NCI-H2107 treated with DMSO at 0.1 percent for 48 hours (cell line): Measurements from ENCODE around the gene ATAD3A.
"Not testable (repeated sequence)": the region's sequence is repeated elsewhere in the genome, so short reads cannot be mapped to it uniquely, and the experiment has no call there.

Source experiments
- DNase-seq: peaks from one replicate; lab custom pipeline; 2025; ENCODE audit not compliant: unreplicated experiment; lab: John Stamatoyannopoulos, UW

Gene ATAD3A

DNA sequence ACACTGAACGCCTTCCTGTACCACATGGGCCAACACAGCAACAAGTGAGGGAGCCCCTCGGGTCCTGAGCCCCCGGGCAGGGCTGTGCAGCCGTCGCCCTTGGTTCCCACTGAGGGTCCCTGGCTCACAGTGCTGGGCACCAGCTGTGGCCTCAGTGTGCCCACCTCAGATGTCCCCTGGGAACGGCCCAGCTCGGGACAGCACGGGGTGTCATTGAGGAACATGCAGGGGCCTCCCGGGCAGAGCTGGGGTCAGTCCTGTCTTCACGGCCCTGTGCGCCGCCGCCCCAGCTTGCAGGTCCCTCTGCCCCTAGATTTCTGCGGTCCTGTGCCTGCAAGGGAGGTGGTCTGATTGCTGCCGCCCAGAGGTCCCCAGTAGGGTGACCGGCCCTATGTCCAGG lies 22.7 kb upstream of the ATAD3A start:
- no peak for DNase-seq

DNA sequence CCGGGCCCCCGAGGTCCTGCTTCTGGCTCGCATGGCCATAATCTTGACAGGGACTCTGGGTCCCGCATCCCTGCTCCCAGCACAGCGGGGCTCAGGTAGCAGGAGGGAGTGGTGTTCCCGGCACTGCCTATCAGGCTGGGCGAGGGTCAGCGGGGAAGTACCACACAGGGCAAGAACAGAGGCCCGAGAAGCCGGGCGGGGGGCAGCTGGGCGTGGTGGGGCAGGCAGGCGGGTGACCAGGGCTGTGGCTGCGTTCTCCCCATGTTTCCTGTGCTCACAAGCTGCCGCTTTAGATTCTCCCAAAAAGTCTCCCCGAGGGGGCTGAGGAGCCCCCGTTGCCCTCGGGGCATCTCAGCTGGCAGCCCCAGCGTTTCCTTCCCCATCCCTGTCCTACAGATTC lies 22.1 kb upstream of the ATAD3A start:
- no peak for DNase-seq

DNA sequence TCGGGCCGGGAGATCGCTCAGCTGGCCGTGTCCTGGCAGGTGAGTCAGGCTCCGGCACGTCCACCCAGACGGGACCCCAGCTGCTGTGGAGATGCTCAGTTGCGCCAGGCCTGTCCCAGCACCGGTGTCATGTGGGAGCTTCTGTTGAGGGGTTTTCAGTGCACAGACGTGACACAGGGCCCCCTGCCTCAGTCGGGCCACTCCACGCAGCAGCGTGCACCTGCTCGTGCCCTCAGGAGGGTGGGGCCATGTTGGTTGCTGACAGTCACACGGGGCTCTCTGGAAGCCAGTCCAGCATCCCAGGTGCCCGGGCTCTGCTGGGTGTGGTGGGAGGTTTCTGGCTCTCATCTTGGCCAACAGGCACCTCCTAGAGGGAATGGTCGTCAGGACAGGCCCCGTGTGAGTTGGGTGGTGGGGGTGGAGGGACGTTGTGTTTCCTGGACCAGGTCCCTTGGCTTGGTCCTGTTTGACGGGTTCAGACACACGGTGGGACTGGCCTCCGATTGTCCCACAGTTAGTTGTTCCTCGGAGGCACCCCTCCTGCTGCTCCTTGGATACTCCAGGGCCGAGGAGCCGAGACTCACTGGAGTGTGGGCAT lies 21.2 kb upstream of the ATAD3A start:
- no peak for DNase-seq

DNA sequence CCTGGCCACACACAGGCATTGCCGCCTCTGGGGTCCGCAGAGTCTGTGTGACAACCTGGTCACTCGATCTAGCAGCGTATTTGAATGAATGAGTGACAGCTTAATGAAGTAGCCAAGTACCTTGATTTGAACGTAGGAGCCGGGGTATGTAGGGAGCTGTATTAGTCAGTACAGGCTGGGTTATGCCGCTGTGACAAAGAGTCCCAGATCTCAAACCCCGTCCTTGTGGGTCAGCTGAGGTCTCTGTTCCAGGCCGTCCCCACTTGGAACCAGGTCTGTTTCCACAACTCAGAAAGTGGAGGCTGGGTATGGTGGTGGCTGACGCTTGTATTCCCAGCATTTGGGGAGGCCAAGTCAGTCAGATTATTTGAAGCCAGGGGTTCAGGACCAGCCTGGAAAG lies 20.4 kb upstream of the ATAD3A start:
- no peak for DNase-seq

DNA sequence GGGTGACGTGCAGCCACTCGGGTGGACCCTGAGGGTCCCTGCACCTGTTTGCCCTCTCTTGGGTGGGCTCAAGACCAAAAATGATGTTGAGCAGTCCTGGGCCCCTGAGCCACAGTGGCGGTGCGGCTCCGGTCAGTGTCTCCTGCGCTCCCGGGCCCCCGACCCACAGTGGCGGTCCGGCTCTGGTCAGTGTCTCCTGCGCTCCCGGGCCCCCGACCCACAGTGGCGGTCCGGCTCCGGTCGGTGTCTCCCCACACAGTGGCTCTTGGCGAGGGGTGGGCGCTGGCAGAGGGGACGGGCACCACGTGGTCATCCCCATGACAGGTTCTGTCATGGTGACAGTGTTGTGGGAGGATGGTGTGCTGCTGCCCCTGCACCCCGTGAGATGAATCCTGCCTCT lies 17.7 kb upstream of the ATAD3A start:
- not testable (repeated sequence) for DNase-seq

DNA sequence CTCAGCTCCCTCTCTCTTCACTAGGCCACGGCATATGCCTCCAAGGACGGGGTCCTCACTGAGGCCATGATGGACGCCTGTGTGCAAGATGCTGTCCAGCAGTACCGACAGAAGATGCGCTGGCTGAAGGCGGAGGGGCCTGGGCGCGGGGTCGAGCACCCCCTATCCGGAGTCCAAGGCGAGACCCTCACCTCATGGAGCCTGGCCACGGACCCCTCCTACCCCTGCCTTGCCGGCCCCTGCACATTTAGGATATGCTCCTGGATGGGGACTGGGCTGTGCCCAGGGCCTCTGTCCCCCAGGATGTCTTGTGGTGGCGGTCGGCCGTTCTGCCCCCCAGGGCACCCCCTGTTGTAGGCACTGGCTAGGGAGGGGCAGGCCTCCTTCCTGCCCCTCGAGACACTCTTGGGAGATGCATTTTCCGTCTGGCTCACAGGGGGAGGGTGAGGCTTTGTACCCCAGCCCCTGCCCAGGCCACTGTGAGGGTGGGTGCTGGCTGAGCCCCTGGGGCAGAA lies 16.4 kb upstream of the ATAD3A start:
- DNase-seq: not testable (repeated sequence)

DNA sequence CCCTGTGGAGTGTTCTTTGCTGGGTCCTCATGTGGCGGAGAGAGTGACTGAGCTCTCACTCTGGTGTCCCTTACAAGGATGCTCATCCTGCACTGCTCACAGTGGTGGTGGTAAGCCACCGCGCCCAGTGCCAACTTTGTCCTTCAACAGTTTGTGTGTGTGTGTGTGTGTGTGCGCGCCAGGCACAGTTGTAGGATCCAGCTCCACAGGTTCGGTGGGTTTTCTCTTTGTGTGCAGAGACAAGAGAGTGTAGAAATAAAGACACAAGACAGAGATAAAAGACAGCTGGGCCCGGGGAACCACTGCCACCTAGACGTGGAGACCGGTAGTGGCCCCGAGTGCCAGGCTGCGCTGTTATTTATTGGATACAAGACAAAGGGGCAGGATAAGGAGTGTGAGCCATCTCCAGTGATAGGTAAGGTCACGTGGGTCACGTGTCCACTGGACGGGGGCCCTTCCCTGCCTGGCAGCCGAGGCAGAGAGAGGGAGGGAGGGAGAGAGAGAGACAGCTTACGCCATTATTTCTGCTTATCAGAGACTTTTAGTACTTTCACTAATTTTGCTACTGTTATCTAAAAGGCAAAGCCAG lies 7.1 kb upstream of the ATAD3A start:
- peak; percentile 1 for DNase-seq

DNA sequence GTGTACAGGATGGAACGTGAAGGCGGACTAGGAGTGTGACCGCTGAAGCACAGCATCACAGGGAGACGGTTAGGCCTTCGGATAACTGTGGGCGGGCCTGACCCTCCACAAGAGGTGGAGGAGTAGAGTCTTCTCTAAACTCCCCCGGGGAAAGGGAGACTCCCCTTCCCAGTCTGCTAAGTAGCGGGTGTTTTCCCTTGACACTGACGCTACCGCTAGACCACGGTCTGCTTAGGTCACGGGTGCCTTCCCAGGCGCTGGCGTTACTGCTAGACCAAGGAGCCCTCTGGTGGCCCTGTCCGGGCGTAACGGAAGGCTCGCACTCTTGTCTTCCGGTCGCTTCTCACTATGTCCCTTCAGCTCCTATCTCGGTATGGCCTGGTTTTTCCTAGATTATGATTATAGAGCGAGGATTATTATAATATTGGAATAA lies 6.6 kb upstream of the ATAD3A start:
- DNase-seq: not testable (repeated sequence)

DNA sequence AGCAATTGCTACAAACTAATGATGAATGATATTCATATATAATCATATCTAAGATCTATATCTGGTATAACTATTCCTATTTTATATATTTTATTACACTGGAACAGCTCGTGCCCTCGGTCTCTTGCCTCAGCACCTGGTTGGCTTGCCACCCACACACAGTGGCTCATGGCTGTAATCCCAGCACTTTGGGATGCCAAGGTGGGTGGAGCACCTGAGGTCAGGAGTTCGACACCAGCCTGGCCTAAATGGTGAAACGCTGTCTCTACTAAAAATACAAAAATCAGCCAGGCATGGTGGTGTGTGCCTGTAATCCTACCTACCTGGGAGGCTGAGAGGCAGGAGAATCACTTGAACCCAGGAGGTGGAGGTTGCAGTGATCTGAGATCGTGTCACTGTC lies 6.2 kb upstream of the ATAD3A start:
- DNase-seq: not testable (repeated sequence)

DNA sequence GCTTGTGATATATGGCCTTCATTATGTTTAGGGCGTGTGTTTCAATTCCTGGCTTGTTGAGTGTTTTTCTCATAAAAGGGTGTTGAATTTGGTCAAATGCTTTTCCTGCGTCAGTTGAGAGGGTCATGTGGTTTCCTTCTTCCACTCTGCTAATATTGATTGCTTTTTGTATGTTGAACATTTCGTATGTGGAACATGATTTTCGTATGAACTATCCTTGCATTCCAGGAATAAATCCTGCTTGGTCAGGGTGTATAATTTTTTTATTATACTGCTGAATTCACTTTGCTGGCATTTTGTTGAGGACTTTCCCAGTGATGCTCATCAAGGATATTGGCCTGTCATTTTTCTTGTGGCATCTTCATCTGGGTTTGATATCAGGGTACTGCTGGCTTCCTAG lies 4.7 kb upstream of the ATAD3A start:
- no peak for DNase-seq

DNA sequence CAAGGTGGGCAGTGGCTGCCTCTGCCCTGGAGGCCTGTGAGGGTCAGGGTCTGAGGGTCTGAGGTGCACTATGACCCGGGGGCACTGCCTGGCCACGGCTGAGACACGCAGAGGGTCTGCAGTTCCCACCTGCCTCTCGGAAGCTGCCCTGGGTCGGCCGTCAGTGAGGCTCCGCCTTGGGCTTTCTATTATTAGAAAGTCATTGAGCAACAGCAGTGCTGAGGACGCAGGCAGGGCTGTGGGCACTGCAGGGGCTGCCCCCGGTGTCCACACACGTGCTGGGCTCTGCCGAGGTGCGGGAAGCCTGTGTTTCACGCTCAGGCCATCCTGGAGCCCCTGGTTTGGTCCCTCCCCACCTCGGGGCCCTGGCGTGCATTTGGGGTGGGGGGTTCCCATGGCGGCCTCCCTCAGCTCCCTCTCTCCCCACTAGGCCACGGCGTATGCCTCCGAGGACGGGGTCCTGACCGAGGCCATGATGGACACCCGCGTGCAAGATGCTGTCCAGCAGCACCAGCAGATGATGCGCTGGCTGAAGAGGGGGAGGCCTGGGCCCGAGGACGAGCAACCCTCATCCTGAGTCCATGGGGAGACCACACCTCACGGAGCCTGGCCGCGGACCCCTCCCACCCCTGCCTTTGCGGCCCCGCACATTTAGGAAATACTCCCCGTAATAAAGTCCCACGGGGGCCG lies 3.0 kb upstream of the ATAD3A start:
- DNase-seq: not testable (repeated sequence)

DNA sequence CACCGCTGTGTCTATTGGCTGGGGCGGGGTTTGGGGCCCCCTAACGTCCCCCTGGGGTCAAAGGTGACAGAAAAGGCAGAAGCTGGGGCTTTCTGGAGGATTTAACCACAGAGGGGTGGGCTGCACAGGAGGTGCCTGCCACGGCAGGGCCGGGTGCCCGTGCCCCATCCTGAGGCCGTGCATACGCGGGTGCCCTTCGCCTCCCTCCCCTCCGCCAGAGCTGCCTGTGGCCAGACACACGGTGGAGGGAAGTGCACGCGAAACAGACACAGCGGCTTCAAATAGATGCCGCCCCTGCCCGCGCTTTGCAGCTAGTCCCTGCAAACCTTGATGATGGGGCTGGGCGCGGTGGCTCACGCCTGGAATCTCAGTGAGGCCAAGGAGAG lies 2.5 kb upstream of the ATAD3A start:
- not testable (repeated sequence) for DNase-seq

DNA sequence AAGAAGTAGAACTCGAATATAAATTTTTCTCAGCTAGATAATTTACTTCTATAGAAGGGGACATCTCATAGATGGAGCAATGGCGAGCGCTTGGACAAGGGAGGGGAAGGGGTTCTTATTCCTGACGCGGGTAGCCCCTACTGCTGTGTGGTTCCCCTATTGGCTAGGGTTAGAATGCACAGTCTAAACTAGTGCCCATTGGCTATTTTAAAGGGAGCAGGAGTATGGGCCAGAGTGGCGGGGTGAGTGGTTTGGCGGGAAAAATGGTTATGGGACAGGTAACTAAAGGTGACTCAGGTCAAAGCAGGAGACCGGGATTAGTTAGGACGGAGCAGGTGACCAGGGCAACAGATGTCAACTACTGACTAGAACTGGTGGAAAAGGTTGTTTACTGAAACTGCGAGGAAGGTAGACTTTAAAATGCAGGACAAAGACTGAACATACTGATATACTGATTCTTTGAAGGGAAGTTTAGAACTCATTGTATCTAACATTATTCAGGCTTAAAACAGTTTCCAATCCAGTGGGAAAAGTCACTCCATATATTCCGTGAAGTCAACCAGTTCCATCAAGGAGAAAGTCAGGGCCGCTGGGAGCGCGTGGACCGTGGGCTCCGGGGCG lies 940 bp upstream of the ATAD3A start:
- DNase-seq: no peak

DNA sequence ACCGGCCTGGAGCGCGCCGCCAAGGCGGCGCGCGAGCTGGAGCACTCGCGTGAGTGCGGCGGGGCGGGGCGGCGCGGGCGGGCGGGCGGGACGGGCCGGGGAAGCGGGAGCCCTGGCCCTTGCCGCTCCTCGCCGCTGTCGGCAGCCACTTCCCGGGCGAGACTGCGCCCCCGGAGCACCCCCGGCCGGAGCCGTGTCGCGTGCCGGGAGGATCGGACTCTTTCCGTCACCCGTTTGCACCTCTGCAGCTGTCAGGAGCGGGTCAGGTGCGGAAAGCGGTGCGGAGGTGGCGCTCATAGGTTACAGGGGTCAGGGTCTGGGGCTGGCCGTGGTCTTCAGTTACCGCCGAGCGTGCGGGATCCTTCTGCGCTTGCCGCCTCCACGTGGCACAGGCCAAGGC lies 463 bp downstream of the ATAD3A start:
- DNase-seq: not testable (repeated sequence)

DNA sequence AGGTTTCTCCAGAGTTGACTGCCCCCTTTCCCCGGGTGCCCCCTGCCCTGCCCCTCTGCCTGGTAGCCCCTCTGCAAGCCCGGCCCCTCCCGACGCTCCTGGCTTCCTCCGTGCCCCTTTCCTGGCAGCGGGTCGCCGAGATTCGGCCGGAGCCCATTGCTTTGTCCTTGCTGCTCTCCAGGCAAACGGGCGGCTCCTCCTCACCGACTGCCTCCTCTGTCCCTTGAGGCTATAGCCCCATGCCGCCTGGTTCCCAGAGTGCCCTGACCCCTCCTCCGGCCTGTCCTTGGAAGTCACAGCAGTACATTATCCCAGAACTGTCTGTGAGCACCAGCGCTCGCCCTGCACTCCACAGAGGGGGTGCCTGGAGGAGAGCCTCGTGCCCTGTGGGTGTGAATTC lies 1.7 kb downstream of the ATAD3A start:
- not testable (repeated sequence) for DNase-seq

DNA sequence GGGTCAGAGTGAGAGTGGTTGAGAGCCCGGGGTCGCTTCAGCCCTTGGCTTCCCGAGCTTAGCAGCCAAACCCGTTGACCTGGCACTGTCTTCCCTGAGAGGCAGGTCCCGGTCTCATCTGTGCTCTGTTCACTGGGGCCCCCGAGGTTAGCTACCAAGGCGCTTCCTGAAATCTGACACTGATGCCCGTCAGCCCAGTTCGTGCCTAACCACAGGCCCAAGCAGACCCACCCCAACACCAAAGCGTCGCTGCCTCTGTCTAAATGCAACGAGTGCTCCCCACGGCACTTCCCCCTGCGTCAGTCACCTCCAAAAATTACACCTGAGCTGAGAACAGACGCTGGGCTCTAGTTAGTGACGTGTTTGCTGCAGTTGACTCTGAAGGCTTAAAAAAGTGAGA lies 2.4 kb downstream of the ATAD3A start:
- DNase-seq: not testable (repeated sequence)

DNA sequence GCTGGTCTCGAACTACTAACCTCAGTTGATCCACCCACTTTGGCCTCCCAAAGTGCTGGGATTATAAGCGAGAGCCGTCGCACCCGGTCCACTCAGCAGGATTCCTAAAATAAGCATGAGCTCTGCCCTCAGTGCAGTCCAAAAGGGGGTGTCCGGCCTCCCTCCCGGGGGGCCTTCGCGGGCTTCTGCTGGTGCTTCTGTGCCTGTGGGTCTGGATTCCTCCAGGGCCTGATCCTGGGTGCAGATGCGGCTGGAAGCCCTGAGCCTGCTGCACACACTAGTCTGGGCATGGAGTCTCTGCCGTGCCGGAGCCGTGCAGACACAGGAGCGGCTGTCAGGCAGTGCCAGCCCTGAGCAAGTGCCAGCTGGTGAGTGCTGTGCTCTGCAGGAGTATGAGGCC lies 5.0 kb downstream of the ATAD3A start:
- not testable (repeated sequence) for DNase-seq

DNA sequence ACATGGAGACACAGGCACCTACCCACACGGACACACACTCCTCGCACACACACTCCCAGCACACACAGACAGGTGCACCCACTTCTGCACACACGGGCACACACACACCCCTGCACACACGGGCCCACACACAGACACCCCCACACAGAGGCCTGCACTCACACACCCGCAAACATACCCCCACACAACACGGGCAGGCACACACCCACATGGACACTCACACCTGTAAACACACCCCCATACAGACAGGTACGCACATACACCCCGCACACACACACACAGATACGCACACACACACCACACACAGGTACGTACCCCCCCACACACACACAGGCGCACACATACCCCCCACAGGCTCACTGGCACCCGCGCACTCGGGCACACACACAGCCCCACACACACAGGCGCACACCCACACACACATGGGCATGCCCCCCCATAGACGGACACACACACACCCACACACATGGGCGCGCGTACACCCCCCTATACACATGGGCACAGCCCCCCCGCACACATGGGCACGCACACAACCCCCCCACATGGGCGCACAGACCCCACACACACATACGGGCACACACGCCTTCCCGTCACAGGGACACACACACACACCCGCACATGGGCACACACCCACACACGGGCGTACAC lies 6.1 kb downstream of the ATAD3A start:
- no peak for DNase-seq

DNA sequence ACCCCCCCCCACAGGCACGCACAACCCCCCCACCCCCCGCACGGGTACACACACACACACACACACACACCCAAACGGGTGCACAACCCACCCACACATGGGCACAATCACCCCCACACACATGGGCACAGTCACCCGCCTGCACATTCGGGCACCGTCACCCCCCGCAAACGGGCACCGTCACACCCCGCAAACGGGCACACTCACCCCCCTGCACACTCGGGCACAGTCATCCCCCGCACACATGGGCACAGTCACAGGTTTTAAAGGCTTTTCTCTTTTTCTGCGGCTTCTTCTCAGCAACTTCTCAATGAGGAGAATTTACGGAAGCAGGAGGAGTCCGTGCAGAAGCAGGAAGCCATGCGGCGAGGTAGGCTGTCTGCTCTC lies 6.7 kb downstream of the ATAD3A start:
- DNase-seq: not testable (repeated sequence)

DNA sequence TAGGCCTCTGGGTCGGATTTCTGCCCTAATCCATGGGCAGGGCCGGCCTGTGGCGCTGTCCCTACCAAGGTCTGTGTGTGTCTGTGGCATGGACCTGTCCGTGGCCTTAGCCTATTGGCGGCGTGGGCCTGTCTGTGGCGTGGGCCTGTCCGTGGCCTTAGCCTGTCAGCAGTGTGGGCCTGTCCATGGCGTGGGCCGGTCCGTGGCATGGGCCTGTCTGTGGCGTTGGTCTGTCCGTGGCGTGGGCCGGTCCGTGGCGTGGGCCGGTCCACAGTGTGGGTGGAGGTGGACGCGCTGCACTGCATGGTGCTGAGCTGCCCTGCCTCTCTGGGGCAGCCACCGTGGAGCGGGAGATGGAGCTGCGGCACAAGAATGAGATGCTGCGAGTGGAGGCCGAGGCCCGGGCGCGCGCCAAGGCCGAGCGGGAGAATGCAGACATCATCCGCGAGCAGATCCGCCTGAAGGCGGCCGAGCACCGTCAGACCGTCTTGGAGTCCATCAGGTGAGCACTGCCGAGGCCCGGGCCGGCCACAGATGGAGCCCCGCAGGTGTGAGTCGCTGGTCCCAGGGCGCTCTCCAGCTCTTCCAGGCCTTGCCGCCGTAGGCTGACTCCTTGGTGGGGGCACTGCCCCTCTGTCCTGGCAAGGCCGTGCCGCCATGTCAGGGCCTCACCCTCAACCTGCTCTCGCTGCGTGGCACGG lies 8.0 kb downstream of the ATAD3A start:
- not testable (repeated sequence) for DNase-seq

DNA sequence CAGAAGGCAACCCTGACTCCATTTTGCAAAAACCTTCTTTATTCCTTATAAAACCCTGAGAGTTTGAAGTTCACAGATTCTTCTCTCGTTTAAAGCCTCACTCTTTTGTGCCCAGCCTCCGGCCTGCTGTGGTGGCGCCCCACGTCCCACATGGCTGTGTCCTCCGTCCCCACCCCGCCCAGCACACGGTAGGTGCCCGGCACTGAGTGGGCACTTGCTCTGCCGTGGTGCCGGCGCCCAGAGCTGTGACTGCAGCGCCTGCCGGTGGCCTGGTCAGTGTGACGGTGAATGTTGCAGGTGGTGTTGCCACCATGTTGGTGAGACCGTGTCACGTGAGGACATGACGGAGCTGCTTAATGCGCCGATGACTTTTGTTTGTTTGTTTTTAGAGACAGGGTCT lies 9.4 kb downstream of the ATAD3A start:
- DNase-seq: no peak
